Stomach (tissue), 9 donors: ENCODE results near the gene FOXM1. TPM values are rescaled to one million over a fixed set of nuclear protein-coding genes. Genes with fewer than 3 reads are reported as not detected.

Source experiments
- DNase-seq, 2 donors: peaks; one replicate each; pipeline versions ENCODE4 v3.0.0 to v3.0.0-alpha.2; 2013 to 2019
- H3K27ac ChIP-seq, 5 donors: fragments of 200-600 bp in 4 of 5; sonication (generic) in 4 of 5; one replicate each; pipeline ENCODE4 v1.5.1; 2013 to 2019; ENCODE audit warnings: mild to moderate bottlenecking in 1 of 5, moderate library complexity in 1 of 5
- H3K27me3 ChIP-seq, 3 donors: fragments of 200-600 bp; sonication (generic); one replicate each; pipeline ENCODE4 v1.5.1; 2017 to 2019; ENCODE audit warnings: mixed run types in 1 of 3
- H3K36me3 ChIP-seq, 4 donors: fragments of 200-600 bp; sonication (generic); 1 replicate in 3 of 4; 2 replicates in 1 of 4; pipeline ENCODE4 v1.5.1; 2016 to 2019
- H3K4me1 ChIP-seq, 4 donors: fragments of 200-600 bp; sonication (generic); one replicate each; pipeline ENCODE4 v1.5.1; 2016 to 2019
- H3K4me3 ChIP-seq, 4 donors: fragments of 200-600 bp; sonication (generic) in 3 of 4; one replicate each; pipeline ENCODE4 v1.5.1; 2016 to 2019; ENCODE audit warnings: mild to moderate bottlenecking in 1 of 4
- H3K9me3 ChIP-seq, 4 donors: fragments of 200-600 bp; sonication (generic); one replicate each; pipeline ENCODE4 v1.5.1; 2016 to 2019
- EP300 ChIP-seq: sonication (generic); formaldehyde crosslinking; IDR thresholded peaks from one replicate; pipeline ENCODE4 v1.6.1; 2017; ENCODE audit warnings: antibody characterized with exemption
- POLR2A ChIP-seq, 4 donors: fragments of 450-650 bp; IDR thresholded peaks; one replicate each; pipeline ENCODE4 v1.6.1; 2016; ENCODE audit warnings: antibody characterized with exemption in 4 of 4, control low read depth in 2 of 4, mild to moderate bottlenecking in 1 of 4, moderate library complexity in 1 of 4
- POLR2AphosphoS5 ChIP-seq, 3 donors: sonication (generic); formaldehyde crosslinking; IDR thresholded peaks; one replicate each; pipeline ENCODE4 v1.6.1; 2016; ENCODE audit warnings: antibody characterized with exemption in 3 of 3
- WGBS, 5 donors: extraction: QIAGEN DNeasy Blood & Tissue Kit in 3 of 5; methylation state at CpG; one replicate each; pipeline versions ENCODE4 v1.1.5 to v1.1.7; 2013 to 2018; 5-methylcytosine and 5-hydroxymethylcytosine counted together
- intact Hi-C: fragments of 100-400 bp; cut with DNase I; formaldehyde crosslinking; loops from one replicate; pipeline ENCODE4 v1.15.1; 2023; ENCODE audit warnings: low total_unique reads
- polyA plus RNA-seq, 3 donors: library from polyadenylated mRNA; stranded (reverse); fragments of 200-250 nt; gene quantifications; one replicate each; pipeline ENCODE4 v1.2.3, GENCODE V29; 2013
- total RNA-seq, 5 donors: library from RNA; depleted of rRNA; stranded (reverse); fragments of >200 nt; gene quantifications; one replicate each; pipeline versions ENCODE4 v1.1.0 to v1.2.3, GENCODE V29; 2014 to 2016
- TF ChIP-seq, protein P1 (sequence below), 7 experiments: fragments of 450-650 bp in 4 of 7; fragments of 200-600 bp in 3 of 7; sonication (generic) in 3 of 7; IDR thresholded peaks; one replicate each; pipeline ENCODE4 v1.5.1; 2016 to 2019; ENCODE audit warnings: antibody characterized with exemption in 7 of 7, control low read depth in 2 of 7, mild to moderate bottlenecking in 1 of 7
- donor health status: healthy with polysubstance abuse.
- donor health status: Bipolar disorder and iron deficiency.
- donor health status: healthy.

The FOXM1 gene
- total and polyA plus RNA-seq, 8 donors = 3.5 to 23.2 (median 7.6) TPM; not detected in 1

DNA sequence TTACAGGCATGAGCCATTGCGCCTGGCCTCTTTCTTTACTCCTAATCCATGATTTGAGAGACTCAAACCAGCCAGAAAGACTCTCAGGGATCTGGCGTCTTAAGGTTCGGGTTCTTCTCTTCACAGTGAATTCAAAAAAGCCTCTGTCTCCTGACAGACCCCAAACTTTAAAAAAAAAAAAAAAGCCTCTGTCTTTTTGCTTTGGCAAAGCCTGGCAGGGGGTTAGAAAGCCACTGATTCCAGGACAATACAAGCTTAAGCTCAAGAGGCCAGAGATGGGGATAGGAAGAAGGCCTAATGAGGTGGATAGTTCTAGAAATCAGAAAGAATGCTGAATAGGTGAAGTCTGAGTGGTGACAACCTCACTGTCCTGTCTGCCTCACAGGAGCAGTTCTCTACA is 50.9 kb downstream of the FOXM1 start:
- 92 to 99% (median 97%) methylated on average over 3 of the region's 3 CpGs for WGBS, 5 donors
- TF ChIP-seq, protein P1, sequence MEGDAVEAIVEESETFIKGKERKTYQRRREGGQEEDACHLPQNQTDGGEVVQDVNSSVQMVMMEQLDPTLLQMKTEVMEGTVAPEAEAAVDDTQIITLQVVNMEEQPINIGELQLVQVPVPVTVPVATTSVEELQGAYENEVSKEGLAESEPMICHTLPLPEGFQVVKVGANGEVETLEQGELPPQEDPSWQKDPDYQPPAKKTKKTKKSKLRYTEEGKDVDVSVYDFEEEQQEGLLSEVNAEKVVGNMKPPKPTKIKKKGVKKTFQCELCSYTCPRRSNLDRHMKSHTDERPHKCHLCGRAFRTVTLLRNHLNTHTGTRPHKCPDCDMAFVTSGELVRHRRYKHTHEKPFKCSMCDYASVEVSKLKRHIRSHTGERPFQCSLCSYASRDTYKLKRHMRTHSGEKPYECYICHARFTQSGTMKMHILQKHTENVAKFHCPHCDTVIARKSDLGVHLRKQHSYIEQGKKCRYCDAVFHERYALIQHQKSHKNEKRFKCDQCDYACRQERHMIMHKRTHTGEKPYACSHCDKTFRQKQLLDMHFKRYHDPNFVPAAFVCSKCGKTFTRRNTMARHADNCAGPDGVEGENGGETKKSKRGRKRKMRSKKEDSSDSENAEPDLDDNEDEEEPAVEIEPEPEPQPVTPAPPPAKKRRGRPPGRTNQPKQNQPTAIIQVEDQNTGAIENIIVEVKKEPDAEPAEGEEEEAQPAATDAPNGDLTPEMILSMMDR (IDR thresholded peaks at IDR 0.05) = no peak
- TF ChIP-seq EP300 (no peak), POLR2AphosphoS5 (IDR thresholded peaks at IDR 0.05) (no peak), POLR2A (IDR thresholded peaks at IDR 0.05) (no peak)
- no peak for DNase-seq
- no peak overlapping the region for H3K4me3 ChIP-seq
- H3K4me1 ChIP-seq = no peaks in the 10 kb centered on the region
- peaks cover 60 to 100% (median 100%) of the 10 kb centered on the region in 4 donors for H3K36me3 ChIP-seq
- intact Hi-C loops = no loop called here
- H3K9me3 ChIP-seq = no peaks in the 10 kb centered on the region
- no peak overlapping the region for H3K27ac ChIP-seq
- H3K27me3 ChIP-seq = no peaks in the 10 kb centered on the region

DNA sequence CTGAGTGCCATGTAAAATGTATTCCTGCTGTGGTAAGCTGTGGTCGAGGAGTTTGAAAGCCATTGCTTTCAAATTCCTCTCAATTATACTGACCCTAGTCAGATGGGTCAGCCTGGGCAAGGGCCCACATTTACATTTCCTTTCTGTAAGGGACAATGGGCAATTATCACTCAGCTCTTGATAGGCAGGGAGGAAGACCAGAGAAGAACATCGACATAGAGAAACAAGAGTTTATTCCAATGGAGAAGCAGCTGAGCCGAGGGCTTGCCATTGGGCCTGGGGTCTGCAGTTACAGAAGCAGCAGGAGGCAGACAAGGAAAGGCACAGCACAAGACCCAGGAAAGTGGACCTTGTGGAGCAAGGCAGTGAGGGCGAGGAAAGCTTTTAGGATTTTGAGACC is 51.8 kb downstream of the FOXM1 start:
- no peaks in the 10 kb centered on the region for H3K27me3 ChIP-seq
- H3K9me3 ChIP-seq = no peaks in the 10 kb centered on the region
- peaks cover 65 to 100% (median 100%) of the 10 kb centered on the region in 4 donors for H3K36me3 ChIP-seq
- no peaks in the 10 kb centered on the region for H3K4me1 ChIP-seq
- no peak for DNase-seq
- no peak overlapping the region for H3K27ac ChIP-seq
- no peak overlapping the region for H3K4me3 ChIP-seq
- TF ChIP-seq POLR2A (IDR thresholded peaks at IDR 0.05) (no peak), POLR2AphosphoS5 (IDR thresholded peaks at IDR 0.05) (no peak), EP300 (no peak)
- TF ChIP-seq, protein P1 (IDR thresholded peaks at IDR 0.05) = no peak
- WGBS, 5 donors = 75 to 88% (median 78%) methylated on average over 4 of the region's 4 CpGs
- intact Hi-C loops = no loop called here

DNA sequence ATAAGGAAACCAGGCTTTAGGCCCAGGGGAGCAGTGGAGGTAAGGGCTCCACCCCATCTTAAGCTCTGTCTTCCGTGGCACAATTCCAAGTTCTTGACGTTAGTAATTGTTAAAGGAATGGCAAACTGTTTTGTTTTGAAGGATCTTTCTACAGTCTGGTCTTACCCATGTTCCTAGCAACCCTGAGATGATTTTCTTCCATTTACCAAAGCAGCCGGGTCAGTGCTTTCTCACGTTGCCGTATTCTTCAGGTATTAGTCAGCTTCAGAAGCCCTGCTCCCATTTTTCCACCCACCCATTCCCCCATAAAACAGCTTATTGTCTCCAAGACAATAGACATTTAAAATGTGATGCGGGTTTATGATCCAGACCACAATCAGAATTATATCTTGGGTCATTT is 52.4 kb downstream of the FOXM1 start:
- H3K36me3 ChIP-seq = peaks cover 65 to 100% (median 100%) of the 10 kb centered on the region in 4 donors
- H3K9me3 ChIP-seq = no peaks in the 10 kb centered on the region
- no peak for TF ChIP-seq POLR2AphosphoS5 (IDR thresholded peaks at IDR 0.05)
- TF ChIP-seq POLR2A (IDR thresholded peaks at IDR 0.05) = no peak
- TF ChIP-seq EP300 = no peak
- TF ChIP-seq, protein P1 (IDR thresholded peaks at IDR 0.05) = no peak
- WGBS, 5 donors = 76 to 83% (median 80%) methylated on average over 6 of the region's 6 CpGs
- H3K4me3 ChIP-seq = no peak overlapping the region
- H3K27me3 ChIP-seq = no peaks in the 10 kb centered on the region
- no peaks in the 10 kb centered on the region for H3K4me1 ChIP-seq
- intact Hi-C loops = no loop called here
- DNase-seq = no peak
- no peak overlapping the region for H3K27ac ChIP-seq

DNA sequence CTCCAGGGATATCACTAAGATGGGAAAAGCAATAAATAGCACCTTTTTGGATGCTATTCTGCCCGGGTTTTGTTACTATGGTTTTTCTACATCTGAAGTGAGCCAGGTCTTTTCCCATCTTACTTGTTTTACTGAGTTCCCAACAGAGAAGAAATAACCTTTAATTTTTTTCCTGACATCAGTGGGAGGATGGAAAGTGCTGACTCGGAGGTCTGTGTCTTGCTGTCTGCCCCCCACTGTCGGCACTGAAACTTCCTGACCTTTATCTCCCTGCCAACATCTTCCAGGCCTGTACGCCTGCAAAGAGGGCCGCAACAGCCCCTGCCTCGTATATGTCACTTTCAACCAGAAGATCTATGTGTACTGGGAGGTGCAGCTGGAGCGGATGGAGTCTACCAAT is 53.5 kb downstream of the FOXM1 start:
- H3K27me3 ChIP-seq = no peaks in the 10 kb centered on the region
- H3K4me3 ChIP-seq = no peak overlapping the region
- 81 to 87% (median 85%) methylated on average over 7 of the region's 7 CpGs for whole genome bisulfite sequencing, 5 donors
- intact Hi-C loops = no loop called here
- H3K4me1 ChIP-seq = no peaks in the 10 kb centered on the region
- H3K36me3 ChIP-seq = peaks cover 71 to 100% (median 99%) of the 10 kb centered on the region in 4 donors
- no peaks in the 10 kb centered on the region for H3K9me3 ChIP-seq
- no peak overlapping the region for H3K27ac ChIP-seq
- DNase-seq = no peak
- TF ChIP-seq POLR2A (IDR thresholded peaks at IDR 0.05) (no peak), POLR2AphosphoS5 (IDR thresholded peaks at IDR 0.05) (no peak), EP300 (no peak)
- TF ChIP-seq, protein P1 (IDR thresholded peaks at IDR 0.05) = no peak
